HEK293T (cell line): ENCODE measurements around the gene ARHGEF39.
A peak's percentile ranks its signal among the peaks of the same experiment; 100 is the strongest.

ENCODE experiments used
- CTCF ChIA-PET: fragments of 350-600 bp; formaldehyde crosslinking; extraction: SDS; loops from one replicate; lab custom pipeline; 2021; ENCODE audit warnings: antibody characterized with exemption, inconsistent platforms; lab: Yijun Ruan, JAX
- POLR2A ChIA-PET: fragments of 350-600 bp; formaldehyde crosslinking; extraction: SDS; loops from one replicate; lab custom pipeline; 2020; ENCODE audit warnings: antibody characterized with exemption, inconsistent platforms; lab: Yijun Ruan, JAX
- DNase-seq: peaks from one replicate; pipeline ENCODE4 v3.0.0; 2012; ENCODE audit warnings: mixed read lengths; ENCODE audit errors: extremely low spot score
- ARNT ChIP-seq: fragments of 450-650 bp; IDR thresholded peaks from 2 replicates; pipeline ENCODE4 v1.6.1; 2017; ENCODE audit warnings: mild to moderate bottlenecking
- BHLHE40 ChIP-seq: fragments of 450-650 bp; IDR thresholded peaks from 2 replicates; pipeline ENCODE4 v1.6.1; 2016; ENCODE audit warnings: mild to moderate bottlenecking, moderate library complexity, borderline replicate concordance
- CTBP1 ChIP-seq: fragments of 450-650 bp; IDR thresholded peaks from 2 replicates; pipeline ENCODE4 v1.6.1; 2016; ENCODE audit warnings: borderline replicate concordance
- ELF4 ChIP-seq: fragments of 450-650 bp; IDR thresholded peaks from 2 replicates; pipeline ENCODE4 v1.6.1; 2017; ENCODE audit warnings: antibody characterized with exemption
- FOXA1 ChIP-seq: fragments of 450-650 bp; IDR thresholded peaks from 2 replicates; pipeline ENCODE4 v1.6.1; 2016; ENCODE audit warnings: mild to moderate bottlenecking
- FOXK2 ChIP-seq: fragments of 450-650 bp; IDR thresholded peaks from 2 replicates; pipeline ENCODE4 v1.6.1; 2016; ENCODE audit warnings: mild to moderate bottlenecking
- FOXM1 ChIP-seq: fragments of 450-650 bp; IDR thresholded peaks from 2 replicates; pipeline ENCODE4 v1.6.1; 2017; ENCODE audit warnings: mild to moderate bottlenecking, borderline replicate concordance
- HDGF ChIP-seq: fragments of 450-650 bp; IDR thresholded peaks from 2 replicates; pipeline ENCODE4 v1.6.1; 2017; ENCODE audit warnings: antibody characterized with exemption, borderline replicate concordance
- L3MBTL2 ChIP-seq: fragments of 450-650 bp; conservative IDR thresholded peaks from 2 replicates; pipeline ENCODE4 v1.6.1; 2016; ENCODE audit warnings: mild to moderate bottlenecking
- LEF1 ChIP-seq: fragments of 450-650 bp; IDR thresholded peaks from 2 replicates; pipeline ENCODE4 v1.6.1; 2017; ENCODE audit warnings: mild to moderate bottlenecking, borderline replicate concordance
- NFRKB ChIP-seq: fragments of 450-650 bp; IDR thresholded peaks from 2 replicates; pipeline ENCODE4 v1.6.1; 2016; ENCODE audit warnings: mild to moderate bottlenecking, moderate library complexity
- PKNOX1 ChIP-seq: fragments of 450-650 bp; IDR thresholded peaks from 2 replicates; pipeline ENCODE4 v1.6.1; 2016
- SP1 ChIP-seq: fragments of 450-650 bp; IDR thresholded peaks from 2 replicates; pipeline ENCODE4 v1.6.1; 2017
- SUZ12 ChIP-seq: fragments of 450-650 bp; IDR thresholded peaks from 2 replicates; pipeline ENCODE4 v1.6.1; 2016; ENCODE audit warnings: mild to moderate bottlenecking
- TARDBP ChIP-seq: fragments of 450-650 bp; IDR thresholded peaks from 2 replicates; pipeline ENCODE4 v1.6.1; 2016
- ZNF384 ChIP-seq: fragments of 450-650 bp; IDR thresholded peaks from 2 replicates; pipeline ENCODE4 v1.6.1; 2016

The ARHGEF39 gene

GRCh38 chr9:35703906-35704672, 39.1 kb upstream of the ARHGEF39 start:
- TF ChIP-seq ARNT, result no peak
- DNase-seq, result no peak
- ChIA-PET POLR2A (no interaction called here), CTCF (interaction anchor here (1.1 kb wide), 1 partner anchor 9 kb away, joined by 5 read pairs; no protein-coding TSS in a partner anchor)

DNA sequence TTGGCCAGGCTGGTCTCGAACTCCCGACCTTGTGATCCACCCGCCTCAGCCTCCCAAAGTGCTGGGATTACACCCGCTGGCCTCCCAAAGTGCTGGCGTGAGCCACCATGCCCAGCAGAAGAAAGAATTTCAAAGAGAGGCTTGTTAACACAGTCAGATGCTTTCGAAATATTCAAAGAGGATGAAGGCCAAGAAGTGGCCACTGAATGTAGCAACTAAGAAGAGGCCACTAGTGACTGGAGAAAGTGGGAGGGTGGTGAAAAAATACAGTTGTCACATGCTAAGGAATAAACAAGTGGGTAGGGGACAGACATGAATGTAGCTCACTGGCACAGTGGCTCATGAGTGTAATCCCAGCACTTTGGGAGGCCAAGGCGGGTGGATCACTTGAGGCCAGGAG, 37.7 kb upstream of the ARHGEF39 start:
- TF ChIP-seq HDGF (no peak), FOXK2 (no peak), L3MBTL2 (no peak)
- no peak for DNase-seq
- ChIA-PET CTCF (no interaction called here), POLR2A (no interaction called here)

- no peak for TF ChIP-seq ZNF384
- no peak for TF ChIP-seq SP1
- no peak for DNase-seq
- CTCF ChIA-PET, result interaction anchor here (0.6 kb wide), 1 partner anchor 47 kb away, joined by 3 read pairs; no protein-coding TSS in a partner anchor
- POLR2A ChIA-PET, result interaction anchor here (1.0 kb wide), 1 partner anchor 10 kb away, joined by 3 read pairs; no protein-coding TSS in a partner anchor
Observed at GRCh38 chr9:35700942-35701341, 35.9 kb upstream of the ARHGEF39 start.

DNA sequence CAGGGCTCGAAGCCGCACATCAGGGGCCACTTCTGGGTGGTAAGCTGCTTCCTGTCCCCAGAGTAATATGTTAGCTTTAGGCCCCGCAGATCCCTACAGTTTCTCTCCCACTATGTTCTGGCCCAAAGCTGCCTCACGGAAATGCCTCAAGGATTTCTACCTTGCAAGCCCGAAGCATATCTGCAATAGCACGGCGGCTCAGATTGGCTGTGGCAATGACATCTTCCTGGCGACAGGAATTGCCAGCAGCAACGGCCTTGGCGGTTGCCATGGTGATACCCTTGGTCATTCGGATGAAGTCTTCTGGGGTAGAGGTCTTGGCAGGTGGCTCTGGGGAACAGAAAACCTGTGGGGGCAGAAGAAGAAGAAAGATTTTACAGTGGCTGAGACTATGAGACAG, 35.0 kb upstream of the ARHGEF39 start:
- POLR2A ChIA-PET, result no interaction called here
- TF ChIP-seq L3MBTL2 (no peak), ELF4 (no peak), TARDBP (no peak), FOXA1 (no peak), CTBP1 (no peak), SUZ12 (no peak), FOXK2 (no peak), SP1 (no peak), LEF1 (no peak), BHLHE40 (no peak), ARNT (no peak), PKNOX1 (no peak), FOXM1 (no peak), ZNF384 (no peak), NFRKB (no peak), HDGF (no peak)
- CTCF ChIA-PET, result no interaction called here
- no peak for DNase-seq

DNA sequence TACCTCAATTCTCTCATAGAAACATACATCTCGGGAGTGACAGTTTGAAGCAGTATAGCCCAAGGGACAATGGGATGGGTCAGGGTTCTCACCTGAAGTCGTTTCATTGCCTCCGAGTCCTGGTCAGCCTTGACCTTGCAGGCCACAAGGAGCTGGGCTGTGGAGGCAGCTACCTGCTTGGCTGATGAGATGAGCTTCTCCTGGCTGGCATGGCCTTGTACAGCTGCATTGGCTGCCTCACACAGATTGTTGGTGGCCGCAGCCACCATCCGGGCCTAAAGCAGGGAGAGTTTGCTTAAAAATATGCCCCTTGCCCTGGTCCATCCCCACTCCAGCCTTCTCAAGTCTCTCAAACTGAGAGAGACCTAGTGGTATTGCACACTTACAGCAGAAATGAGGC, 33.2 kb upstream of the ARHGEF39 start:
- no peak for DNase-seq
- no peak for TF ChIP-seq L3MBTL2
- no peak for TF ChIP-seq PKNOX1
- TF ChIP-seq FOXA1, result no peak
- TF ChIP-seq TARDBP, result no peak
- TF ChIP-seq ARNT, result no peak
- no peak for TF ChIP-seq FOXM1
- no peak for TF ChIP-seq ZNF384
- no peak for TF ChIP-seq CTBP1
- no peak for TF ChIP-seq NFRKB
- TF ChIP-seq HDGF, result no peak
- no peak for TF ChIP-seq BHLHE40
- ChIA-PET CTCF (interaction anchor here (0.5 to 1.0 kb wide), 2 partner anchors 30 to 92 kb away, joined by 3 read pairs; no protein-coding TSS in a partner anchor), POLR2A (no interaction called here)

DNA sequence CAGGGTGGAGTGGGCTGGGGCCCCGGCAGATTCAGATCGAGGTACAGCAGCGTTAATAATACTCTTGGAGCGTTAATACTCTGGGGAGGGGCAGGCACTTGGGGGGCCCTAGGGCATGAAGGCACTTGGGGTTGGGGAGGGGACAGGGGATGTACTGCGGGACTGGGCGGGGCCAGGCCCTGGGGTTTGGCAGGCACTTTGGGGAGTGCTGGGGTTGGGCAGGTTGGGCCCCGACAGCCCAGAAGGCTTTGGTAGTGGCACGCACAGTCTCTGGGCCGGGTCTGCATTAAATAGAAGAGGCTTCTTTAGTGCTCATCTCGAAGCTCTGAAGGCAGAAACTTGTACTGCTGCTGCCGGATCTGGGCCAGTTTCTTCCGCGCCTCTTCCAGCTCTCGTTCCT, 32.5 kb upstream of the ARHGEF39 start:
- DNase-seq, result no peak
- TF ChIP-seq LEF1 (no peak), FOXA1 (no peak)
- CTCF ChIA-PET, result interaction anchor here (1.0 to 1.7 kb wide), 6 partner anchors 16 to 73 kb away, joined by 3 to 11 read pairs (median 4); partner anchors contain the start of genes ARHGEF39, CREB3 and TLN1
- POLR2A ChIA-PET, result no interaction called here

- ChIA-PET POLR2A (interaction anchor here (1.0 to 1.5 kb wide), 5 partner anchors 20 to 52 kb away, joined by 3 to 5 read pairs (median 3); partner anchors contain the start of genes CCDC107, CREB3, GBA2 and RGP1), CTCF (interaction anchor here (0.6 to 1.8 kb wide), 18 partner anchors 8 to 74 kb away, joined by 3 to 11 read pairs (median 4); partner anchors contain the start of genes ARHGEF39, CREB3, RGP1 and TLN1)
- no peak for TF ChIP-seq FOXM1
- no peak for TF ChIP-seq L3MBTL2
- no peak for TF ChIP-seq ELF4
- TF ChIP-seq ZNF384, result no peak
- TF ChIP-seq BHLHE40, result no peak
- TF ChIP-seq TARDBP, result no peak
- TF ChIP-seq FOXA1, result no peak
- TF ChIP-seq FOXK2, result no peak
- TF ChIP-seq ARNT, result no peak
- TF ChIP-seq PKNOX1, result no peak
- peak; percentile 74 for DNase-seq
Observed at GRCh38 chr9:35696520-35697215, 31.7 kb upstream of the ARHGEF39 start.
